Measurements from ENCODE around the gene ZNF566. TPM values are rescaled to one million over a fixed set of nuclear protein-coding genes. Genes with fewer than 3 reads are reported as not detected.

Gene ZNF566
- total RNA-seq, result 4.2 and 5.8 TPM in 2 replicates

DNA sequence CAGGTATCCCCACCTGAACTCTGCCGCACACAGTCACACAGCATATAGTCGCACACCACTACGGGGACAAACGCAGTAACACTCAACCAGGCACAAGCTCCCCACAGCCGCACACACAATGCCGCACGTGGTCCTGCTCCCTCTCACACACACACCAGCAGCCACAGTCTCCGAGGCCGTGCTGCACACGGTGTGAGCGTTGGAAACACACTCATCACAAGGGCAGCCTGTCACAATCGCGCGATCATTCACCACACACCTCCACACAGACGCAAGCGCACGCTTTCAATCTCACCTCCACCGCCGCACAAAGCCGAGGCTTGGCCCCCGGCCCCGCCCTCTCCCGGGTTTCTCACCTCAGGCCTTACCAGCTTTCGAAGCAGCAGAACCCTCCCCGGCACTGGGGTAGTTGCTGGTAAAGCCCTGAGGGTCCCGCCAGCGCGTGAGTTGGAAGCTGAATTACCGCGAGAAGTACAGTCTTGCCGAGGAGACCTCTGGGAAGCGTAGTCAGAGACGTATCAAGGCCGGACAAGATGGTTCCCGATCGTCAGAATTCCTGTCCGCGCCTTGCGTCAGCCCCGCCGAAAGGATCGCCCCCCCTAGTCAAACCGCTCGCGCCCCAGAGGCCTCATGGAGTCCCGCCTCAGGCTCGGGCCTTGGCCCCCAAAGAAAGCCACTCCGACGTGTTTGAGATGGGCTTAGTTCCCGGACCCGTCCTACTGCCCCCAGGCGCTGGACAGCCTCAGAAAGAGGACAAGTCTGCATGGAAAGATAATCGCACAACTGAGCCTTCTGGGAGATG lies at the start of gene ZNF566:
TSS of gene ZNF566 (minus strand) at position 444 of the 802 bp plus-strand sequence. CDS start 13,004 bp downstream, outside the sequence.

GRCh38 chr19:36528194-36528920 lies 39.0 kb upstream of the ZNF566 start, which contains the start of gene ZNF260:
TSS of gene ZNF260 (minus strand) at chr19:36528271. CDS start at chr19:36515238, 13,033 bp downstream.

DNA sequence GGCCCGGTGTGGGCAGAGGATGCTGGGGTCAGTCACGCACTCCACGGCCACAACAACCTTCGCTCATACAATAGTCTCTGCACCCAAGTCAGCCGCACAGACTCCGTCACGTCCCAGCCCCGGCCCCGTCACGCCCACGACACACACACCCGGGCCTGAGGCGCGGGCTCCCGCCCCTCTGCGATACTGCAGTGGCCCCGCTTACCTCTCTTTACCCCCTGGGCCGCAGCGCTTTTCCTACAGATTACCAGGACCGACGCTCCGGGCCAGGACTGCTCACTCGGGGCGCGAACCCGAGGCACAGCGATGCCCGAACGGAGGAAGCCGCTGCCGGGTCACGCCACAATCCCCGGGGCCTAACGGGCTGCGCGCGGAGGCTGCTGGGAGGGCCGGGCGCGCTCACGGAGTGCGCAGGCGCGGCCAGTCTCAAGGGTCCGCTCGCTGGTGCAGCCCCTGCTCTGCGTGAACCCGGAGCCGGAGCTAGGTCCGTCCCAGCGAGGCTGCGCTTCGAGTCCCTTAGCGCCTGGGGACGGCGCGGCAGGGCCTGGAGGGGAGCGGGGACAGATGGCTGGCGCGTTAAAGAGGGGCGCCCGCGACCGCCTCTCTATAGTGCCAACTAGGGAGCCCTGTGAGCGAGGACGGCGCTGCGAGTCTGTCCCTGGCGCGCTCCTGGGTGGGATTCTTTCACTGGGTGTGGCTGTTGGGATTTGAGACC lies 70.9 kb downstream of the ZNF566 start, which contains the start of gene ZFP82:
TSS of gene ZFP82 (minus strand) at position 358 of the 715 bp plus-strand sequence. CDS start 8,855 bp downstream, outside the sequence.

Other genes with a start within 250 kb of the ZNF566 start
- gene ZFP14, start 110.4 kb downstream of the ZNF566 start, total RNA-seq, result 0.74 and 1.9 TPM in 2 replicates
- 2.8 and 3.3 TPM in 2 replicates for gene ZFP82, start 70.9 kb downstream of the ZNF566 start, total RNA-seq
- gene ZNF260, start 38.7 kb upstream of the ZNF566 start, total RNA-seq, result 5.4 and 6.6 TPM in 2 replicates
- gene ZNF529, start 83.7 kb upstream of the ZNF566 start, total RNA-seq, result 2.7 and 4.1 TPM in 2 replicates
- 2.1 and 3.7 TPM in 2 replicates for gene ZNF382, start 115.8 kb upstream of the ZNF566 start, total RNA-seq
- 2.5 and 4.6 TPM in 2 replicates for gene ZNF461, start 177.3 kb upstream of the ZNF566 start, total RNA-seq
- gene ZNF567, start 198.1 kb upstream of the ZNF566 start, total RNA-seq, result 3.7 and 4.4 TPM in 2 replicates